Smooth muscle cell (in vitro differentiated cells): ENCODE results near the gene HSF2BP. TPM values are rescaled to one million over a fixed set of nuclear protein-coding genes. Genes with fewer than 3 reads are reported as not detected.

Source experiments
- DNase-seq: peaks from one replicate; lab custom pipeline; 2025; ENCODE audit not compliant: unreplicated experiment; lab: John Stamatoyannopoulos, UW
- H2AFZ ChIP-seq: fragments of 200-600 bp; sonication (generic); 2 replicates; pipeline ENCODE4 v1.6.0; 2016; ENCODE audit warnings: antibody characterized with exemption, low read depth, mild to moderate bottlenecking
- H3F3A ChIP-seq: fragments of 200-600 bp; sonication (generic); 2 replicates; pipeline ENCODE4 v1.6.0; 2017; ENCODE audit warnings: antibody characterized with exemption, low read depth
- H3K27ac ChIP-seq: fragments of 200-600 bp; sonication (generic); 2 replicates; pipeline ENCODE4 v1.5.1; 2016; ENCODE audit warnings: low read depth, mild to moderate bottlenecking
- H3K27me3 ChIP-seq: fragments of 200-600 bp; sonication (generic); 2 replicates; pipeline ENCODE4 v1.6.1; 2016; ENCODE audit warnings: low read depth, mild to moderate bottlenecking
- H3K36me3 ChIP-seq: fragments of 200-600 bp; sonication (generic); 2 replicates; pipeline ENCODE4 v1.5.1; 2016; ENCODE audit warnings: low read depth
- H3K4me1 ChIP-seq: fragments of 200-600 bp; sonication (generic); 2 replicates; pipeline ENCODE4 v1.5.1; 2016; ENCODE audit warnings: low read depth
- H3K4me2 ChIP-seq: fragments of 200-600 bp; sonication (generic); 2 replicates; pipeline ENCODE4 v1.6.0; 2016; ENCODE audit warnings: mild to moderate bottlenecking
- H3K4me3 ChIP-seq: fragments of 200-600 bp; sonication (generic); 2 replicates; pipeline ENCODE4 v1.5.1; 2016; ENCODE audit warnings: mild to moderate bottlenecking
- H3K79me2 ChIP-seq: fragments of 200-600 bp; sonication (generic); 2 replicates; pipeline ENCODE4 v1.6.0; 2016; ENCODE audit warnings: low read depth, mild to moderate bottlenecking
- H3K9ac ChIP-seq: fragments of 200-600 bp; sonication (generic); 2 replicates; pipeline ENCODE4 v1.6.0; 2016; ENCODE audit warnings: low read depth
- H3K9me3 ChIP-seq: fragments of 200-600 bp; sonication (generic); replicated peaks from 2 replicates; pipeline ENCODE4 v1.5.1; 2016; ENCODE audit warnings: low read depth
- H4K20me1 ChIP-seq: fragments of 200-600 bp; sonication (generic); 2 replicates; pipeline ENCODE4 v1.6.0; 2016; ENCODE audit warnings: low read depth
- WGBS: methylation state at CpG from one replicate; pipeline ENCODE4 v1.1.7; 2016; ENCODE audit warnings: low lambda C conversion rate; 5-methylcytosine and 5-hydroxymethylcytosine counted together
- polyA plus RNA-seq: library from polyadenylated mRNA; unstranded; fragments of >200 nt; fragmentation: Nextera tagmentation; extraction: Ambion mirVana; gene quantifications from 2 replicates; pipeline ENCODE4 v1.2.1, GENCODE V29; 2016
- total RNA-seq: library from RNA; depleted of rRNA; stranded (reverse); fragments of >200 nt; gene quantifications from 2 replicates; pipeline ENCODE4 v1.2.3, GENCODE V29; 2014
- TF ChIP-seq, protein P1 (sequence below): fragments of 200-600 bp; sonication (generic); IDR thresholded peaks from 2 replicates; pipeline ENCODE4 v1.5.1; 2017; ENCODE audit warnings: borderline replicate concordance, mild to moderate bottlenecking, antibody characterized with exemption; ENCODE audit not compliant: insufficient read depth, poor library complexity, severe bottlenecking

HSF2BP gene
- total and polyA plus RNA-seq, 2 experiments from 2014 or later, result 0.97 to 1.9 TPM

DNA sequence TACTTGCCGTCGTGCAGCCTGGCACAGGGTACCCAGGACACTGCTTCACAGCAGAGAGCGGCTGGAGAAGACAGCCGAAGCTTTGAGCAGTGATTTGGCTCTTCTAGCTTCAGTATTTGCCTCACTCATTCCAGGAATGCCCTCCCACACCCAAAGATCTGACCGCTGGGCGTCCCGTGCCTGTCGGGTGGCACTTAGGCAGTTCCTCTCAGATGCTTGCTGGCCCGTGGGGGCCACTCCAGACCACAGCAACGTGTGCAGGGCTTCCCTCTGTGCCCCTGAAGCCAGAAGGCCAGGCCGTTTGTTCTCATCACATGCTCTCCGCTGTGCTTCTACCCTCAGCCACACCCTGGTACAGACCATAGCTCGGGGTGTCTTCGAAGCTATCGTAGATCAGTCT, 17.1 kb upstream of the HSF2BP start:
- no peaks in the 10 kb centered on the region for H3K4me1 ChIP-seq
- WGBS, result 97% methylated on average over 15 of the region's 15 CpGs
- no peak overlapping the region for H3K27ac ChIP-seq
- DNase-seq, result no peak
- H3K27me3 ChIP-seq, result no peaks in the 10 kb centered on the region
- TF ChIP-seq, protein P1, sequence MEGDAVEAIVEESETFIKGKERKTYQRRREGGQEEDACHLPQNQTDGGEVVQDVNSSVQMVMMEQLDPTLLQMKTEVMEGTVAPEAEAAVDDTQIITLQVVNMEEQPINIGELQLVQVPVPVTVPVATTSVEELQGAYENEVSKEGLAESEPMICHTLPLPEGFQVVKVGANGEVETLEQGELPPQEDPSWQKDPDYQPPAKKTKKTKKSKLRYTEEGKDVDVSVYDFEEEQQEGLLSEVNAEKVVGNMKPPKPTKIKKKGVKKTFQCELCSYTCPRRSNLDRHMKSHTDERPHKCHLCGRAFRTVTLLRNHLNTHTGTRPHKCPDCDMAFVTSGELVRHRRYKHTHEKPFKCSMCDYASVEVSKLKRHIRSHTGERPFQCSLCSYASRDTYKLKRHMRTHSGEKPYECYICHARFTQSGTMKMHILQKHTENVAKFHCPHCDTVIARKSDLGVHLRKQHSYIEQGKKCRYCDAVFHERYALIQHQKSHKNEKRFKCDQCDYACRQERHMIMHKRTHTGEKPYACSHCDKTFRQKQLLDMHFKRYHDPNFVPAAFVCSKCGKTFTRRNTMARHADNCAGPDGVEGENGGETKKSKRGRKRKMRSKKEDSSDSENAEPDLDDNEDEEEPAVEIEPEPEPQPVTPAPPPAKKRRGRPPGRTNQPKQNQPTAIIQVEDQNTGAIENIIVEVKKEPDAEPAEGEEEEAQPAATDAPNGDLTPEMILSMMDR, result no peak
- H3K9me3 ChIP-seq, result no peaks in the 10 kb centered on the region
- H3K4me3 ChIP-seq, result no peak overlapping the region
- H3K4me2 ChIP-seq, result no peak overlapping the region
- H2AFZ ChIP-seq, result no peak overlapping the region
- H3F3A ChIP-seq, result no peaks in the 10 kb centered on the region
- no peaks in the 10 kb centered on the region for H3K36me3 ChIP-seq
- no peaks in the 10 kb centered on the region for H4K20me1 ChIP-seq
- no peak overlapping the region for H3K9ac ChIP-seq
- peaks cover 23% of the 10 kb centered on the region for H3K79me2 ChIP-seq

- Histone ChIP-seq H3K27me3 (no peaks in the 10 kb centered on the region), H3F3A (no peaks in the 10 kb centered on the region), H3K27ac (no peak overlapping the region), H3K4me2 (no peak overlapping the region), H3K4me1 (no peaks in the 10 kb centered on the region), H2AFZ (no peak overlapping the region), H4K20me1 (no peaks in the 10 kb centered on the region), H3K4me3 (no peak overlapping the region), H3K36me3 (no peaks in the 10 kb centered on the region), H3K9me3 (no peaks in the 10 kb centered on the region), H3K9ac (no peak overlapping the region), H3K79me2 (peaks cover 22% of the 10 kb centered on the region)
- 99% methylated on average over 3 of the region's 3 CpGs for WGBS
- TF ChIP-seq, protein P1, result no peak
- no peak for DNase-seq
These were observed 16.6 kb upstream of the HSF2BP start for GRCh38 chr21:43675871-43676270.

DNA sequence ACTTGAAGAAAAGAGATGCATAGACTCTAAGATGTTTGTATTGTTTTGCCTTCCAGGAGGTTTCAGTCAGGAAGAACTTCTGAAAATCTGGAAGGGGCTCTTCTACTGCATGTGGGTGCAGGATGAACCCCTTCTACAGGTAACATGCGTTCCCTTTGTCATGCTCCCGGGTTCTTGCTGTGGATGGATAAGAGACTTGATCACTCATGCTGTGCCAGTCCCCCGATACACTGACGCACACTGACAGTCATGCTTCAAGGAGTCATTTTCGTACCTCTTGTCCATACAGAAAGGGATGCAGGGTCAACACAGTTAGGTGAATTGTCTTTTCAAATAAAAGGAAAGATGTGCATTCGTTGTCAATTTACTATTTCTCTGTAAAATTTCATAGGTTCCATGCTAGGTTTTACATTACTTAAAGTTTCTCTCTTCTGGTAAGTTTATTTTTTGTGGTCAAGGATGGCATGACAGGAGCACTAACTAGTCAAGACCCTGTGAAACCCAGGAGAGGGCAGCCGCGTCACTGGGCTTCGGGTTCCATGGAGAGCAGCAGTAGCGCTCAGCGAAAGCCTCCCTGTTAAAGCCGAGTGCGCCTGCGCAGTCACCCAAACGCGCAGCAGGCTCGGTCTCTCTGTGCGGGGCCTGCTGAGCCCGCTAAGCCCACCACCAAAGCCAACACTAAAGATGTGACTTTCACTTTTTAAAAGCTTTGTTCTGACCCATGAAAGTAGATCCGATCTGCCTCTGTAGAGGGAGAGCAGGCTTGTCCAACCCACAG, 10.7 kb upstream of the HSF2BP start:
- WGBS, result 97% methylated on average over 20 of the region's 20 CpGs
- no peaks in the 10 kb centered on the region for H3K4me1 ChIP-seq
- no peak overlapping the region for H3K9ac ChIP-seq
- DNase-seq, result no peak
- H3K4me2 ChIP-seq, result no peak overlapping the region
- no peak overlapping the region for H3K4me3 ChIP-seq
- no peaks in the 10 kb centered on the region for H3K27me3 ChIP-seq
- no peaks in the 10 kb centered on the region for H3F3A ChIP-seq
- no peak overlapping the region for H2AFZ ChIP-seq
- TF ChIP-seq, protein P1, result no peak
- no peak overlapping the region for H3K27ac ChIP-seq
- peaks cover 39% of the 10 kb centered on the region for H3K79me2 ChIP-seq
- peaks cover 3% of the 10 kb centered on the region for H3K36me3 ChIP-seq
- no peaks in the 10 kb centered on the region for H3K9me3 ChIP-seq
- H4K20me1 ChIP-seq, result peaks cover 18% of the 10 kb centered on the region
